H1 (cell line): Measurements from ENCODE around the gene SORCS3. TPM values are rescaled to one million over a fixed set of nuclear protein-coding genes. Genes with fewer than 3 reads are reported as not detected.

Source experiments
- CTCF ChIA-PET: fragments of 300-600 bp; sonication (Branson Sonifier 250); formaldehyde crosslinking; loops from one replicate; lab custom pipeline; 2021; ENCODE audit not compliant: partially characterized antibody; lab: Charles Lee
- POLR2A ChIA-PET: fragments of 300-600 bp; sonication (Branson Sonifier 250); formaldehyde crosslinking; loops from one replicate; lab custom pipeline; 2021; ENCODE audit warnings: inconsistent platforms; ENCODE audit not compliant: partially characterized antibody; lab: Charles Lee
- DNase-seq, 2 experiments: peaks; one replicate each; pipeline versions ENCODE4 v3.0.0 to v3.0.0-alpha.2; 2010 to 2022; ENCODE audit warnings: low spot score in 2 of 2, low read depth in 1 of 2, mixed read lengths in 1 of 2
- FAIRE-seq: peaks from 2 replicates; lab custom pipeline; 2011; peaks lifted over from hg19 to GRCh38; lab: Jason Lieb, UNC
- H2AFZ ChIP-seq: 2 replicates; pipeline ENCODE4 v1.8.1; 2012; ENCODE audit warnings: low read length, inconsistent platforms
- H2AK5ac ChIP-seq: 2 replicates; pipeline ENCODE4 v1.6.1; 2013; ENCODE audit warnings: low read depth, low read length
- H2BK120ac ChIP-seq: replicated peaks from 2 replicates; pipeline ENCODE3; 2013; ENCODE audit warnings: low read depth, low read length, inconsistent platforms
- H2BK12ac ChIP-seq: 2 replicates; pipeline ENCODE4 v1.6.1; 2013; ENCODE audit warnings: low read depth, low read length
- H2BK15ac ChIP-seq: 2 replicates; pipeline ENCODE4 v1.6.1; 2013; ENCODE audit warnings: low read length
- H2BK20ac ChIP-seq: 2 replicates; pipeline ENCODE4 v1.6.1; 2013; ENCODE audit warnings: low read length
- H2BK5ac ChIP-seq: 2 replicates; pipeline ENCODE4 v1.6.1; 2013; ENCODE audit warnings: low read depth, low read length
- H3K14ac ChIP-seq: 2 replicates; pipeline ENCODE4 v1.6.1; 2013; ENCODE audit warnings: inconsistent platforms; ENCODE audit not compliant: insufficient read length
- H3K18ac ChIP-seq: 2 replicates; pipeline ENCODE4 v1.6.1; 2013; ENCODE audit warnings: low read length; ENCODE audit errors: extremely low read depth
- H3K23ac ChIP-seq: 2 replicates; pipeline ENCODE4 v1.6.1; 2013; ENCODE audit warnings: inconsistent platforms; ENCODE audit not compliant: insufficient read length
- H3K23me2 ChIP-seq: 2 replicates; pipeline ENCODE4 v1.6.1; 2013; ENCODE audit warnings: low read depth, low read length
- H3K27ac ChIP-seq: 2 replicates; pipeline ENCODE4 v1.6.1; 2011; ENCODE audit warnings: low read depth, low read length, inconsistent platforms
- H3K27me3 ChIP-seq, 4 experiments: replicated peaks in 1 of 4; 1 replicate in 1 of 4; 2 replicates in 3 of 4; pipeline versions ENCODE4 v1.6.1 to v1.8.1; 2011 to 2013; ENCODE audit warnings: low read length in 3 of 4, mild to moderate bottlenecking in 3 of 4, inconsistent platforms in 2 of 4, mixed read lengths in 2 of 4, moderate library complexity in 1 of 4; ENCODE audit not compliant: control insufficient read depth in 3 of 4, insufficient read depth in 3 of 4; ENCODE audit errors: extremely low read depth in 1 of 4
- H3K36me3 ChIP-seq, 4 experiments: 2 replicates each; pipeline versions ENCODE4 v1.6.1 to v1.8.1; 2011 to 2013; ENCODE audit warnings: mild to moderate bottlenecking in 4 of 4, low read length in 3 of 4, moderate library complexity in 2 of 4, control low read depth in 1 of 4, inconsistent platforms in 1 of 4; ENCODE audit not compliant: insufficient read depth in 4 of 4, control insufficient read depth in 2 of 4
- H3K4ac ChIP-seq: replicated peaks from 2 replicates; pipeline ENCODE3; 2013; ENCODE audit warnings: low read length, low read depth, mixed read lengths, inconsistent platforms; ENCODE audit not compliant: insufficient read length
- H3K4me1 ChIP-seq, 4 experiments: replicated peaks in 1 of 4; 1 replicate in 1 of 4; 2 replicates in 3 of 4; pipeline versions ENCODE4 v1.6.1 to v1.8.1; 2011 to 2013; ENCODE audit warnings: low read length in 3 of 4, inconsistent platforms in 2 of 4, mixed read lengths in 1 of 4; ENCODE audit not compliant: insufficient read depth in 4 of 4, control insufficient read depth in 3 of 4
- H3K4me2 ChIP-seq, 2 experiments: 2 replicates each; pipeline versions ENCODE4 v1.6.1 to v1.8.1; 2011 to 2013; ENCODE audit warnings: low read depth in 2 of 2, low read length in 2 of 2, control low read depth in 1 of 2, inconsistent platforms in 1 of 2, mild to moderate bottlenecking in 1 of 2; ENCODE audit not compliant: insufficient read depth in 1 of 2
- H3K4me3 ChIP-seq, 4 experiments: fragments of 200-600, 300-600 bp in 1 of 4; sonication (generic), shearing (Covaris generic), sonication (Bioruptor Twin) in 1 of 4; 2 replicates each; pipeline versions ENCODE4 v1.5.1 to v1.8.1; 2011 to 2016; ENCODE audit warnings: low read length in 4 of 4, low read depth in 3 of 4, control low read depth in 2 of 4, inconsistent platforms in 2 of 4, mild to moderate bottlenecking in 2 of 4, mixed read lengths in 1 of 4, moderate library complexity in 1 of 4; ENCODE audit not compliant: insufficient read depth in 2 of 4; ENCODE audit errors: extremely low read depth in 1 of 4
- H3K56ac ChIP-seq: replicated peaks from 2 replicates; pipeline ENCODE3; 2013; ENCODE audit warnings: low read depth, mild to moderate bottlenecking, mixed read lengths, low read length, inconsistent platforms; ENCODE audit not compliant: insufficient read length
- H3K79me1 ChIP-seq: 2 replicates; pipeline ENCODE4 v1.6.1; 2013; ENCODE audit warnings: low read depth, low read length, control low read depth
- H3K79me2 ChIP-seq, 2 experiments: 2 replicates each; pipeline versions ENCODE4 v1.6.1 to v1.8.1; 2012 to 2013; ENCODE audit warnings: low read length in 2 of 2, mild to moderate bottlenecking in 2 of 2, inconsistent platforms in 1 of 2; ENCODE audit not compliant: insufficient read depth in 2 of 2, control insufficient read depth in 1 of 2
- H3K9ac ChIP-seq, 4 experiments: replicated peaks in 1 of 4; 1 replicate in 1 of 4; 2 replicates in 3 of 4; pipeline versions ENCODE4 v1.6.1 to v1.8.1; 2011 to 2013; ENCODE audit warnings: low read depth in 3 of 4, low read length in 3 of 4, control low read depth in 2 of 4, mild to moderate bottlenecking in 2 of 4, moderate library complexity in 2 of 4, inconsistent platforms in 1 of 4; ENCODE audit errors: extremely low read depth in 1 of 4
- H3K9me3 ChIP-seq, 2 experiments: 2 replicates each; pipeline versions ENCODE4 v1.6.1 to v1.8.1; 2012 to 2013; ENCODE audit warnings: mild to moderate bottlenecking in 2 of 2, moderate library complexity in 2 of 2, control low read depth in 1 of 2, inconsistent platforms in 1 of 2, low read depth in 1 of 2, low read length in 1 of 2, mixed read lengths in 1 of 2; ENCODE audit not compliant: insufficient read depth in 2 of 2
- H4K20me1 ChIP-seq, 2 experiments: replicated peaks in 1 of 2; 2 replicates each; pipeline versions ENCODE3 to v1.8.1; 2011 to 2013; ENCODE audit warnings: inconsistent platforms in 2 of 2, low read length in 2 of 2, mild to moderate bottlenecking in 1 of 2; ENCODE audit not compliant: insufficient read depth in 2 of 2, control insufficient read depth in 1 of 2
- H4K5ac ChIP-seq: 2 replicates; pipeline ENCODE4 v1.6.1; 2013; ENCODE audit warnings: low read length, low read depth, mixed read lengths, inconsistent platforms; ENCODE audit not compliant: insufficient read length
- H4K8ac ChIP-seq: 2 replicates; pipeline ENCODE4 v1.8.0; 2013; ENCODE audit warnings: mild to moderate bottlenecking, moderate library complexity, low read length, inconsistent platforms; ENCODE audit not compliant: insufficient read depth; ENCODE audit errors: extremely low read depth
- H4K91ac ChIP-seq: replicated peaks from 2 replicates; pipeline ENCODE3; 2013; ENCODE audit warnings: low read length, mixed read lengths, inconsistent platforms; ENCODE audit not compliant: insufficient read length
- ATF2 ChIP-seq: IDR thresholded peaks from 2 replicates; pipeline ENCODE4 v1.6.1; 2012; ENCODE audit warnings: low read length, inconsistent platforms
- BCL11A ChIP-seq, 2 experiments: IDR thresholded peaks; one replicate each; pipeline ENCODE4 v1.6.1; 2011; ENCODE audit warnings: low read depth in 2 of 2, low read length in 2 of 2, mild to moderate bottlenecking in 2 of 2
- BRCA1 ChIP-seq: IDR thresholded peaks from 2 replicates; pipeline ENCODE4 v1.6.1; 2012; ENCODE audit warnings: low read depth, low read length, improper control_type of control experiment
- CBX5 ChIP-seq: fragments of 300-800, 300-1000 bp; sonication (generic); IDR thresholded peaks from 2 replicates; pipeline ENCODE4 v1.7.1; 2016; ENCODE audit warnings: antibody characterized with exemption, low read length, low read depth
- CEBPB ChIP-seq: IDR thresholded peaks from 2 replicates; pipeline ENCODE4 v1.6.1; 2012; ENCODE audit warnings: low read depth, low read length
- JUN ChIP-seq: IDR thresholded peaks from 2 replicates; pipeline ENCODE4 v1.6.1; 2011; ENCODE audit warnings: low read depth, mild to moderate bottlenecking, improper control_type of control experiment, low read length
- MAX ChIP-seq: IDR thresholded peaks from 2 replicates; pipeline ENCODE4 v1.6.1; 2012; ENCODE audit warnings: inconsistent platforms
- NRF1 ChIP-seq: IDR thresholded peaks from 2 replicates; pipeline ENCODE4 v1.6.1; 2011; ENCODE audit warnings: mild to moderate bottlenecking, low read depth, low read length, improper control_type of control experiment
- RBBP5 ChIP-seq: IDR thresholded peaks from 2 replicates; pipeline ENCODE4 v1.7.1; 2012; ENCODE audit warnings: low read depth, mild to moderate bottlenecking, inconsistent platforms, low read length, moderate library complexity, borderline replicate concordance
- SUZ12 ChIP-seq: fragments of 200-600 bp; sonication (generic); IDR thresholded peaks from 2 replicates; pipeline ENCODE4 v1.6.1; 2012; ENCODE audit warnings: mild to moderate bottlenecking, inconsistent platforms, low read length, moderate library complexity, mixed read lengths
- WGBS, 2 experiments: shearing (Covaris generic) in 1 of 2; methylation state at CpG; one replicate each; pipeline versions ENCODE4 v1.1.6 to v1.1.7; 2013 to 2015; ENCODE audit warnings: low lambda C conversion rate in 2 of 2, mixed read lengths in 2 of 2, inconsistent platforms in 1 of 2, low coverage in 1 of 2, missing lambda C conversion rate in 1 of 2; ENCODE audit not compliant: insufficient replicate concordance in 2 of 2, insufficient coverage in 1 of 2, insufficient read length in 1 of 2; ENCODE audit errors: extremely low coverage in 1 of 2, missing lambda C conversion rate in 1 of 2; 5-methylcytosine and 5-hydroxymethylcytosine counted together
- polyA plus RNA-seq, 7 experiments: library from polyadenylated mRNA; depleted of rRNA in 3 of 7; stranded (reverse) in 5 of 7; unstranded in 2 of 7; fragments of >200 nt in 5 of 7; fragments of 200-250 nt in 2 of 7; gene quantifications; 1 replicate in 5 of 7; 2 replicates in 1 of 7; 4 replicates in 1 of 7; pipeline versions ENCODE4 v1.2.1 to v1.2.3, GENCODE V29; 2011 to 2013; ENCODE audit warnings: missing spikeins in 2 of 7, mixed read lengths in 2 of 7
- total RNA-seq: library from RNA; stranded (reverse); fragmentation: NEBNext Ultra II Directional; extraction: Animal tissue kit (Norgen Biotek cat#: 25700); gene quantifications from 2 replicates; pipeline ENCODE4 v1.2.1, GENCODE V29; 2021
- TF ChIP-seq, protein P1 (sequence below): IDR thresholded peaks from 2 replicates; pipeline ENCODE4 v1.6.1; 2011; ENCODE audit warnings: low read depth, mild to moderate bottlenecking, low read length; ENCODE audit not compliant: insufficient read depth

Gene SORCS3
- total and polyA plus RNA-seq, 2 of the 8 experiments (the other 6 are each of a cell fraction or from before 2014, with no cell fraction given): 0.26 to 0.88 TPM

GRCh38 chr10:104957178-104957841, 316.2 kb downstream of the SORCS3 start:
- H2BK20ac ChIP-seq: no peak overlapping the region

More at GRCh38 chr10:104957178-104957841, 316.2 kb downstream of the SORCS3 start:
- Histone ChIP-seq H4K5ac (no peak overlapping the region), H3K4me2 (no peak overlapping the region), H3K36me3 (no peaks in the 10 kb centered on the region), H4K8ac (no peak overlapping the region), H3K56ac (no peak overlapping the region), H2BK120ac (no peak overlapping the region), H3K4ac (no peak overlapping the region), H4K20me1 (no peaks in the 10 kb centered on the region), H3K79me2 (no peaks in the 10 kb centered on the region), H3K4me1 (no peaks in the 10 kb centered on the region), H3K27me3 (peaks cover 0 to under 1% (median 0%) of the 10 kb centered on the region in 4 experiments; a peak in 1 of 7 replicates), H3K4me3 (no peak overlapping the region), H2AFZ (no peak overlapping the region), H3K9me3 (no peaks in the 10 kb centered on the region), H3K23me2 (no peaks in the 10 kb centered on the region), H3K14ac (no peak overlapping the region), H3K79me1 (no peaks in the 10 kb centered on the region), H2BK5ac (no peak overlapping the region), H2BK15ac (no peak overlapping the region), H3K18ac (no peak overlapping the region), H3K27ac (no peak overlapping the region), H2AK5ac (no peak overlapping the region), H3K9ac (no peak overlapping the region)
- DNase-seq (no peak), FAIRE-seq (peak; percentile 32)
- ChIA-PET CTCF (no interaction called here), POLR2A (no interaction called here)
- WGBS, 2 experiments: 87% methylated on average over 4 of the region's 4 CpGs; no CpG with 5 or more reads in 1 of the 2 experiments
- TF ChIP-seq CEBPB: no peak
- TF ChIP-seq, protein P1, sequence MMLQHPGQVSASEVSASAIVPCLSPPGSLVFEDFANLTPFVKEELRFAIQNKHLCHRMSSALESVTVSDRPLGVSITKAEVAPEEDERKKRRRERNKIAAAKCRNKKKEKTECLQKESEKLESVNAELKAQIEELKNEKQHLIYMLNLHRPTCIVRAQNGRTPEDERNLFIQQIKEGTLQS: no peak
- TF ChIP-seq BCL11A (IDR thresholded peaks at IDR 0.05; ENCODE audit: low read depth in 2 of 2, low read length in 2 of 2): no peak
- no peak for TF ChIP-seq MAX
- no peak for TF ChIP-seq RBBP5
- no peak for TF ChIP-seq CBX5
- TF ChIP-seq BRCA1: no peak
- TF ChIP-seq ATF2: no peak
- TF ChIP-seq SUZ12: no peak
- no peak for TF ChIP-seq JUN
- no peak for TF ChIP-seq NRF1
- TF ChIP-seq, all 59 proteins: peak for 0
- no peak overlapping the region for H2BK12ac ChIP-seq
- H4K91ac ChIP-seq: no peak overlapping the region
- H3K23ac ChIP-seq: no peak overlapping the region
